Measurements from ENCODE around the gene CGB2.
"Not testable (repeated sequence)": the region's sequence is repeated elsewhere in the genome, so short reads cannot be mapped to it uniquely, and the experiment has no call there.

Gene CGB2

GRCh38 chr19:49028686-49029085 is 3.0 kb upstream of the CGB2 start:
- H3K79me2 ChIP-seq; H3K36me3 ChIP-seq (ENCODE audit: control insufficient read depth, insufficient read depth, low read length); H3K4me3 ChIP-seq (ENCODE audit: low read depth, low read length): not testable (repeated sequence)

GRCh38 chr19:49029749-49030148 is 1.9 kb upstream of the CGB2 start:
- not testable (repeated sequence) for H3K4me2 ChIP-seq (ENCODE audit: low read length); H3K27ac ChIP-seq; H3K4me1 ChIP-seq; H3K36me3 ChIP-seq (ENCODE audit: control insufficient read depth, insufficient read depth, low read length); H3K9ac ChIP-seq; H2AFZ ChIP-seq; H3K9me3 ChIP-seq (ENCODE audit: control insufficient read depth, low read length); H3K27me3 ChIP-seq (ENCODE audit: control insufficient read depth, insufficient read depth, low read length); H3K4me3 ChIP-seq (ENCODE audit: low read depth, low read length); H3K79me2 ChIP-seq

More at GRCh38 chr19:49028686-49029085, 3.0 kb upstream of the CGB2 start:
- not testable (repeated sequence) for H3K27ac ChIP-seq; H3K4me1 ChIP-seq; H3K27me3 ChIP-seq (ENCODE audit: control insufficient read depth, insufficient read depth, low read length); H2AFZ ChIP-seq; H3K9ac ChIP-seq; H3K9me3 ChIP-seq (ENCODE audit: control insufficient read depth, low read length); H3K4me2 ChIP-seq (ENCODE audit: low read length)

GRCh38 chr19:49030323-49030722 is 1.4 kb upstream of the CGB2 start:
- H3K36me3 ChIP-seq (ENCODE audit: control insufficient read depth, insufficient read depth, low read length); H3K79me2 ChIP-seq; H2AFZ ChIP-seq; H3K27ac ChIP-seq; H3K4me2 ChIP-seq (ENCODE audit: low read length); H3K9me3 ChIP-seq (ENCODE audit: control insufficient read depth, low read length); H3K9ac ChIP-seq; H3K4me1 ChIP-seq; H3K4me3 ChIP-seq (ENCODE audit: low read depth, low read length); H3K27me3 ChIP-seq (ENCODE audit: control insufficient read depth, insufficient read depth, low read length): not testable (repeated sequence)

GRCh38 chr19:49036815-49037214 is 5.1 kb downstream of the CGB2 start, which contains the start of gene CGB1:
Gene CGB1, minus strand, starts transcription at chr19:49036895. Its CDS starts 184 bp downstream, at chr19:49036711.
- H3K4me1 ChIP-seq; H3K9me3 ChIP-seq (ENCODE audit: control insufficient read depth, low read length); H3K27ac ChIP-seq; H3K9ac ChIP-seq; H3K27me3 ChIP-seq (ENCODE audit: control insufficient read depth, insufficient read depth, low read length); H2AFZ ChIP-seq; H3K4me3 ChIP-seq (ENCODE audit: low read depth, low read length); H3K4me2 ChIP-seq (ENCODE audit: low read length); H3K79me2 ChIP-seq; H3K36me3 ChIP-seq (ENCODE audit: control insufficient read depth, insufficient read depth, low read length): not testable (repeated sequence)

GRCh38 chr19:49038111-49038510 is 6.4 kb downstream of the CGB2 start:
- H3K27ac ChIP-seq; H3K36me3 ChIP-seq (ENCODE audit: control insufficient read depth, insufficient read depth, low read length); H3K27me3 ChIP-seq (ENCODE audit: control insufficient read depth, insufficient read depth, low read length); H3K4me3 ChIP-seq (ENCODE audit: low read depth, low read length); H2AFZ ChIP-seq; H3K4me1 ChIP-seq; H3K4me2 ChIP-seq (ENCODE audit: low read length); H3K79me2 ChIP-seq; H3K9ac ChIP-seq; H3K9me3 ChIP-seq (ENCODE audit: control insufficient read depth, low read length): not testable (repeated sequence)

GRCh38 chr19:49038557-49039276 is 7.0 kb downstream of the CGB2 start:
- not testable (repeated sequence) for H3K27me3 ChIP-seq (ENCODE audit: control insufficient read depth, insufficient read depth, low read length); H3K4me1 ChIP-seq; H2AFZ ChIP-seq; H3K4me3 ChIP-seq (ENCODE audit: low read depth, low read length); H3K36me3 ChIP-seq (ENCODE audit: control insufficient read depth, insufficient read depth, low read length); H3K9ac ChIP-seq; H3K9me3 ChIP-seq (ENCODE audit: control insufficient read depth, low read length); H3K79me2 ChIP-seq; H3K27ac ChIP-seq; H3K4me2 ChIP-seq (ENCODE audit: low read length)

GRCh38 chr19:49039736-49040135 is 8.0 kb downstream of the CGB2 start:
- not testable (repeated sequence) for H3K9ac ChIP-seq; H3K9me3 ChIP-seq (ENCODE audit: control insufficient read depth, low read length); H3K36me3 ChIP-seq (ENCODE audit: control insufficient read depth, insufficient read depth, low read length); H3K4me1 ChIP-seq; H3K4me3 ChIP-seq (ENCODE audit: low read depth, low read length); H3K4me2 ChIP-seq (ENCODE audit: low read length); H3K27me3 ChIP-seq (ENCODE audit: control insufficient read depth, insufficient read depth, low read length); H3K79me2 ChIP-seq; H2AFZ ChIP-seq; H3K27ac ChIP-seq

GRCh38 chr19:49042177-49042576 is 10.5 kb downstream of the CGB2 start:
- no peaks in the 10 kb centered on the region for H3K79me2 ChIP-seq
- H3K36me3 ChIP-seq (ENCODE audit: control insufficient read depth, insufficient read depth, low read length), result no peaks in the 10 kb centered on the region
- no peaks in the 10 kb centered on the region for H3K9me3 ChIP-seq (ENCODE audit: control insufficient read depth, low read length)
- no peaks in the 10 kb centered on the region for H3K4me1 ChIP-seq
- no peak overlapping the region for H3K4me2 ChIP-seq (ENCODE audit: low read length)
- no peak overlapping the region for H3K27ac ChIP-seq
- no peak overlapping the region for H3K4me3 ChIP-seq (ENCODE audit: low read depth, low read length)
- no peak overlapping the region for H3K9ac ChIP-seq
- H2AFZ ChIP-seq, result no peak overlapping the region
- H3K27me3 ChIP-seq (ENCODE audit: control insufficient read depth, insufficient read depth, low read length), result no peaks in the 10 kb centered on the region
- no peak for TF ChIP-seq CTCF (IDR thresholded peaks at IDR 0.05)

GRCh38 chr19:49042666-49043065 is 11.0 kb downstream of the CGB2 start:
- not testable (repeated sequence) for H2AFZ ChIP-seq; H3K4me2 ChIP-seq (ENCODE audit: low read length); H3K4me3 ChIP-seq (ENCODE audit: low read depth, low read length); H3K4me1 ChIP-seq; H3K27ac ChIP-seq; H3K9me3 ChIP-seq (ENCODE audit: control insufficient read depth, low read length); H3K27me3 ChIP-seq (ENCODE audit: control insufficient read depth, insufficient read depth, low read length); H3K9ac ChIP-seq; H3K79me2 ChIP-seq; H3K36me3 ChIP-seq (ENCODE audit: control insufficient read depth, insufficient read depth, low read length)

GRCh38 chr19:49043548-49043947 is 11.9 kb downstream of the CGB2 start, which contains the start of gene CGB5:
Gene CGB5, plus strand, starts transcription at chr19:49043848. Its CDS starts 362 bp downstream, at chr19:49044210.
- H3K36me3 ChIP-seq (ENCODE audit: control insufficient read depth, insufficient read depth, low read length); H3K79me2 ChIP-seq; H3K27me3 ChIP-seq (ENCODE audit: control insufficient read depth, insufficient read depth, low read length); H3K4me2 ChIP-seq (ENCODE audit: low read length); H3K4me3 ChIP-seq (ENCODE audit: low read depth, low read length); H3K27ac ChIP-seq; H2AFZ ChIP-seq; H3K4me1 ChIP-seq; H3K9me3 ChIP-seq (ENCODE audit: control insufficient read depth, low read length); H3K9ac ChIP-seq: not testable (repeated sequence)
